GM10266 (cell line): ENCODE data around the gene TMEM47.

ENCODE experiments used
- DNase-seq: peaks from one replicate; pipeline ENCODE4 v3.0.0; 2012; ENCODE audit errors: extremely low spot score
- CTCF ChIP-seq: IDR thresholded peaks from 2 replicates; pipeline ENCODE4 v1.5.1; 2012; ENCODE audit warnings: mild to moderate bottlenecking, low read depth; ENCODE audit not compliant: control insufficient read depth, insufficient read depth; ENCODE audit errors: missing control alignments

Gene TMEM47

GRCh38 chrX:34655501-34656455 is 1.3 kb downstream of the TMEM47 start:
- DNase-seq = no peak
- TF ChIP-seq CTCF = no peak

- TF ChIP-seq CTCF = no peak
- no peak for DNase-seq
Observed at GRCh38 chrX:34654696-34655490, 2.2 kb downstream of the TMEM47 start.

- no peak for TF ChIP-seq CTCF
Observed at GRCh38 chrX:34653811-34654210, 3.3 kb downstream of the TMEM47 start.

GRCh38 chrX:34642849-34643248 is 14.2 kb downstream of the TMEM47 start:
- no peak for TF ChIP-seq CTCF
- no peak for DNase-seq

More at GRCh38 chrX:34653811-34654210, 3.3 kb downstream of the TMEM47 start:
- no peak for DNase-seq

- DNase-seq = no peak
- TF ChIP-seq CTCF = peak; percentile 15
Observed at GRCh38 chrX:34638116-34638515, 19.0 kb downstream of the TMEM47 start.

GRCh38 chrX:34634349-34634748 is 22.7 kb downstream of the TMEM47 start:
- no peak for TF ChIP-seq CTCF

More at GRCh38 chrX:34634349-34634748, 22.7 kb downstream of the TMEM47 start:
- no peak for DNase-seq
